HG03558 (cell line): ENCODE results near the gene GPANK1.
A peak's percentile ranks its signal among the peaks of the same experiment; 100 is the strongest.

Experiments
- ATAC-seq: cut with Tn5 transposase; IDR thresholded peaks from one replicate; pipeline ENCODE4 v1.9.1; 2021; ENCODE audit warnings: moderate number of reproducible peaks; ENCODE audit not compliant: unreplicated experiment; ENCODE audit errors: extremely low read depth

The GPANK1 gene

GRCh38 chr6:31621991-31622390 is 42.8 kb downstream of the GPANK1 start:
- ATAC-seq = no peak

GRCh38 chr6:31621320-31621939 is 43.4 kb downstream of the GPANK1 start:
- ATAC-seq = no peak

- ATAC-seq = peak; percentile 19
Measured at GRCh38 chr6:31620586-31621319, 44.0 kb downstream of the GPANK1 start, which contains the start of gene PRRC2A. Gene PRRC2A, plus strand, starts transcription at chr6:31620715. Its CDS starts 2,075 bp downstream, at chr6:31622790.

GRCh38 chr6:31619805-31620585 is 44.8 kb downstream of the GPANK1 start:
- ATAC-seq = peak; percentile 68

- ATAC-seq = no peak
Measured at GRCh38 chr6:31617010-31617409, 47.8 kb downstream of the GPANK1 start.

GRCh38 chr6:31615748-31616147 is 49.0 kb downstream of the GPANK1 start:
- ATAC-seq = no peak

- no peak for ATAC-seq
Measured at GRCh38 chr6:31614684-31615578, 49.9 kb downstream of the GPANK1 start, which contains the start of gene AIF1. Gene AIF1, plus strand, starts transcription at chr6:31615234. Its CDS starts 96 bp downstream, at chr6:31615330.

GRCh38 chr6:31614075-31614619 is 50.6 kb downstream of the GPANK1 start:
- ATAC-seq = no peak
